HG03103 (cell line): ENCODE results near the gene FLYWCH1.
"Not testable (repeated sequence)": the region's sequence is repeated elsewhere in the genome, so short reads cannot be mapped to it uniquely, and the experiment has no call there.

Source experiments
- ATAC-seq: cut with Tn5 transposase; IDR thresholded peaks from one replicate; pipeline ENCODE4 v1.9.1; 2021; ENCODE audit warnings: low read depth; ENCODE audit not compliant: unreplicated experiment

Gene FLYWCH1

GRCh38 chr16:2899564-2900072, 12.1 kb upstream of the FLYWCH1 start:
- ATAC-seq, result no peak

GRCh38 chr16:2900526-2901075, 11.1 kb upstream of the FLYWCH1 start:
- ATAC-seq, result no peak

- no peak for ATAC-seq
Observed at GRCh38 chr16:2902337-2903130, 9.2 kb upstream of the FLYWCH1 start.

- ATAC-seq, result peak; percentile 34
Observed at GRCh38 chr16:2904100-2904921, 7.4 kb upstream of the FLYWCH1 start.

GRCh38 chr16:2904922-2905240, 6.8 kb upstream of the FLYWCH1 start:
- no peak for ATAC-seq

- peak; percentile 60 for ATAC-seq
Observed at GRCh38 chr16:2905241-2905987, 6.3 kb upstream of the FLYWCH1 start.

- no peak for ATAC-seq
Observed at GRCh38 chr16:2905988-2906387, 5.7 kb upstream of the FLYWCH1 start.

GRCh38 chr16:2907084-2907753, 4.5 kb upstream of the FLYWCH1 start:
- ATAC-seq, result not testable (repeated sequence)

- ATAC-seq, result no peak
Observed at GRCh38 chr16:2910441-2910969, 1.2 kb upstream of the FLYWCH1 start.

GRCh38 chr16:2912330-2913199, 834 bp downstream of the FLYWCH1 start:
- no peak for ATAC-seq

GRCh38 chr16:2913603-2914002, 1.9 kb downstream of the FLYWCH1 start:
- no peak for ATAC-seq

GRCh38 chr16:2914233-2914632, 2.5 kb downstream of the FLYWCH1 start:
- ATAC-seq, result no peak

GRCh38 chr16:2915196-2915929, 3.6 kb downstream of the FLYWCH1 start:
- ATAC-seq, result no peak

GRCh38 chr16:2919511-2920255, 8.0 kb downstream of the FLYWCH1 start:
- no peak for ATAC-seq

GRCh38 chr16:2923481-2923880, 11.8 kb downstream of the FLYWCH1 start:
- no peak for ATAC-seq

GRCh38 chr16:2924901-2925755, 13.4 kb downstream of the FLYWCH1 start:
- no peak for ATAC-seq
